D721Med (cell line): ENCODE data around the gene TMEM9.

Source experiments
- DNase-seq: peaks from one replicate; pipeline ENCODE4 v3.0.0; 2011; ENCODE audit warnings: low spot score; ENCODE audit not compliant: insufficient read length
- FAIRE-seq: peaks from 2 replicates; lab custom pipeline; 2011; peaks lifted over from hg19 to GRCh38; lab: Jason Lieb, UNC
- CTCF ChIP-seq: IDR thresholded peaks from 2 replicates; pipeline ENCODE4 v1.5.1; 2012; ENCODE audit warnings: mild to moderate bottlenecking, control low read depth; ENCODE audit not compliant: insufficient read depth; ENCODE audit errors: missing control alignments

The TMEM9 gene

GRCh38 chr1:201190005-201190404 is 35.7 kb upstream of the TMEM9 start:
- no peak for DNase-seq

GRCh38 chr1:201189085-201189484 is 34.8 kb upstream of the TMEM9 start:
- FAIRE-seq (no peak), DNase-seq (no peak)
- no peak for TF ChIP-seq CTCF

More at GRCh38 chr1:201190005-201190404, 35.7 kb upstream of the TMEM9 start:
- FAIRE-seq: no peak
- no peak for TF ChIP-seq CTCF

GRCh38 chr1:201186192-201186591 is 31.9 kb upstream of the TMEM9 start:
- FAIRE-seq: no peak
- no peak for TF ChIP-seq CTCF
- DNase-seq: no peak

- no peak for DNase-seq
- FAIRE-seq: no peak
- TF ChIP-seq CTCF: no peak
These were observed 31.4 kb upstream of the TMEM9 start for GRCh38 chr1:201185527-201186128.

GRCh38 chr1:201185123-201185453 is 30.8 kb upstream of the TMEM9 start:
- DNase-seq (no peak), FAIRE-seq (no peak)
- TF ChIP-seq CTCF: no peak

- DNase-seq: peak; percentile 77
- TF ChIP-seq CTCF: peak; percentile 88
- FAIRE-seq: no peak
These were observed 30.2 kb upstream of the TMEM9 start for GRCh38 chr1:201184307-201185122.

- FAIRE-seq: no peak
- TF ChIP-seq CTCF: no peak
- DNase-seq: no peak
These were observed 29.5 kb upstream of the TMEM9 start for GRCh38 chr1:201183753-201184152.
